HUES48 (cell line): ENCODE results near the gene MED15.

Source experiments
- H3K27ac ChIP-seq: one replicate; pipeline ENCODE4 v1.7.0; 2013; ENCODE audit warnings: low read depth, low read length, inconsistent platforms
- H3K27me3 ChIP-seq: 2 replicates; pipeline ENCODE4 v1.6.1; 2013; ENCODE audit warnings: mild to moderate bottlenecking, low read length; ENCODE audit not compliant: control insufficient read depth, insufficient read depth
- H3K36me3 ChIP-seq: 2 replicates; pipeline ENCODE4 v1.6.1; 2013; ENCODE audit warnings: low read length; ENCODE audit not compliant: control insufficient read depth, insufficient read depth
- H3K4me1 ChIP-seq: 2 replicates; pipeline ENCODE4 v1.6.1; 2013; ENCODE audit warnings: mild to moderate bottlenecking, low read length; ENCODE audit not compliant: control insufficient read depth, insufficient read depth
- H3K4me3 ChIP-seq: 2 replicates; pipeline ENCODE4 v1.5.1; 2013; ENCODE audit warnings: mild to moderate bottlenecking, low read depth, low read length
- H3K9ac ChIP-seq: 2 replicates; pipeline ENCODE4 v1.6.1; 2013; ENCODE audit warnings: mild to moderate bottlenecking, low read depth, low read length, moderate library complexity
- H3K9me3 ChIP-seq: 2 replicates; pipeline ENCODE4 v1.6.1; 2013; ENCODE audit warnings: low read length; ENCODE audit not compliant: control insufficient read depth, insufficient read depth

Gene MED15

DNA sequence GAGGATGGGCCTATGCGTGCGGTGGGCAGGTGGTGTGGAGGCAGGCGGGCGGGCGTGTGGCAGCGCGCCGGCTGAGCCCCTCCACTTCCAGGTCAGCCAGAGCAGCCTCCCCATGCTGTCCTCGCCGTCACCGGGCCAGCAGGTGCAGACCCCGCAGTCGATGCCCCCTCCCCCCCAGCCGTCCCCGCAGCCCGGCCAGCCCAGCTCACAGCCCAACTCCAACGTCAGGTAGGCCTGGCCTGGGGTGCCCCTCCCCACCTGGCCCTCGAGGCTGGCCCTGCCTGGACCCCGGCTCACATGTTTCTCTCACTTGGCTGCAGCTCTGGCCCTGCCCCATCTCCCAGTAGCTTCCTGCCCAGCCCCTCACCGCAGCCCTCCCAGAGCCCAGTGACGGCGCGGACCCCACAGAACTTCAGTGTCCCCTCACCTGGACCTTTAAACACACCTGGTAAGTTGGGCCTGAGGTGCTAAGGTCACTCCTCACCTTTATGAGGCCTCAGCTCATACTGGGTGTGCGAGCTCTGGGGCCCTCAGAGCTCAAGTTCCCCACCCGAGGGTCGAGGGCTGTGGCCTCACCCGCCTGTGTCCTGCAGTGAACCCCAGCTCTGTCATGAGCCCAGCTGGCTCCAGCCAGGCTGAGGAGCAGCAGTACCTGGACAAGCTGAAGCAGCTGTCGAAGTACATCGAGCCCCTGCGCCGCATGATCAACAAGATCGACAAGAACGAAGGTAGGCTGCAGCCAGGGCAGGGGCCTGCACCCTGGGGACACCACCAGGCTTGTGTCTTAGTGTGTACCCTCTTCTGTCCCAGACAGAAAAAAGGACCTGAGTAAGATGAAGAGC, 75.3 kb downstream of the MED15 start:
- Histone ChIP-seq H3K27me3 (no peaks in the 10 kb centered on the region), H3K36me3 (peaks cover 58% of the 10 kb centered on the region), H3K4me1 (no peaks in the 10 kb centered on the region), H3K4me3 (no peak overlapping the region), H3K9ac (no peak overlapping the region), H3K9me3 (no peaks in the 10 kb centered on the region), H3K27ac (no peak overlapping the region)

GRCh38 chr22:20583471-20583922, 76.1 kb downstream of the MED15 start:
- Histone ChIP-seq H3K36me3 (peaks cover 52% of the 10 kb centered on the region), H3K27me3 (no peaks in the 10 kb centered on the region), H3K4me3 (no peak overlapping the region), H3K4me1 (no peaks in the 10 kb centered on the region), H3K27ac (no peak overlapping the region), H3K9ac (no peak overlapping the region), H3K9me3 (no peaks in the 10 kb centered on the region)

GRCh38 chr22:20584029-20584871, 76.8 kb downstream of the MED15 start:
- H3K36me3 ChIP-seq, result peaks cover 45% of the 10 kb centered on the region
- no peak overlapping the region for H3K27ac ChIP-seq

DNA sequence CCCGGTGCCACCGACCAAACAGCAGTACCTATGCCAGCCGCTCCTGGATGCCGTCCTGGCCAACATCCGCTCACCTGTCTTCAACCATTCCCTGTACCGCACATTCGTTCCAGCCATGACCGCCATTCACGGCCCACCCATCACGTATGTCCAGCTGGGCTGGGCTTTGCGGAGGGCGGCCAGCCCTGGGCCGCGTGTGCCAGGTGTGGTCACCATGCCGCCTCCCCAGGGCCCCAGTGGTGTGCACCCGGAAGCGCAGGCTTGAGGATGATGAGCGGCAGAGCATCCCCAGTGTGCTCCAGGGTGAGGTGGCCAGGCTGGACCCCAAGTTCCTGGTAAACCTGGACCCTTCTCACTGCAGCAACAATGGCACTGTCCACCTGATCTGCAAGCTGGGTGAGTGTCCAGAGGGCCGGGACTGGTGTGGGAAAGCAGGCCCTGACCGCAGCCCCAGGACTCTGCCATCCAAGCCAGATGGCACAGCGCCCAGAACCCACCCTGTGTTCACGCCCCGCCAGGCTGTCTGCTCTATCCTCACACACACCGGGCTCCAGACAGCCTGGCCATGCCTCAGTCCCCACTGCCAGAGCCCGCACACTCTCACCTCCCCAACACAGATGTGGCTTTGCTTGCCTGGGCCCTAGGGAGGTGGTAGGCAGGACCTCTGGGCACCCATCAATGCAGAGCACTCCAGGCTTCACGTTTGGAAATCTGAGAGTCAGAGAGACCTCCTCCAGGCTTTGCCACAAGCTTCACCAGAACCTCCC, 77.6 kb downstream of the MED15 start:
- Histone ChIP-seq H3K4me3 (no peak overlapping the region), H3K9me3 (no peaks in the 10 kb centered on the region), H3K36me3 (peaks cover 45% of the 10 kb centered on the region), H3K27me3 (no peaks in the 10 kb centered on the region), H3K4me1 (no peaks in the 10 kb centered on the region), H3K9ac (no peak overlapping the region), H3K27ac (no peak overlapping the region)

More at GRCh38 chr22:20584029-20584871, 76.8 kb downstream of the MED15 start:
- no peak overlapping the region for H3K9ac ChIP-seq
- H3K9me3 ChIP-seq, result no peaks in the 10 kb centered on the region
- no peaks in the 10 kb centered on the region for H3K27me3 ChIP-seq
- no peaks in the 10 kb centered on the region for H3K4me1 ChIP-seq
- no peak overlapping the region for H3K4me3 ChIP-seq

DNA sequence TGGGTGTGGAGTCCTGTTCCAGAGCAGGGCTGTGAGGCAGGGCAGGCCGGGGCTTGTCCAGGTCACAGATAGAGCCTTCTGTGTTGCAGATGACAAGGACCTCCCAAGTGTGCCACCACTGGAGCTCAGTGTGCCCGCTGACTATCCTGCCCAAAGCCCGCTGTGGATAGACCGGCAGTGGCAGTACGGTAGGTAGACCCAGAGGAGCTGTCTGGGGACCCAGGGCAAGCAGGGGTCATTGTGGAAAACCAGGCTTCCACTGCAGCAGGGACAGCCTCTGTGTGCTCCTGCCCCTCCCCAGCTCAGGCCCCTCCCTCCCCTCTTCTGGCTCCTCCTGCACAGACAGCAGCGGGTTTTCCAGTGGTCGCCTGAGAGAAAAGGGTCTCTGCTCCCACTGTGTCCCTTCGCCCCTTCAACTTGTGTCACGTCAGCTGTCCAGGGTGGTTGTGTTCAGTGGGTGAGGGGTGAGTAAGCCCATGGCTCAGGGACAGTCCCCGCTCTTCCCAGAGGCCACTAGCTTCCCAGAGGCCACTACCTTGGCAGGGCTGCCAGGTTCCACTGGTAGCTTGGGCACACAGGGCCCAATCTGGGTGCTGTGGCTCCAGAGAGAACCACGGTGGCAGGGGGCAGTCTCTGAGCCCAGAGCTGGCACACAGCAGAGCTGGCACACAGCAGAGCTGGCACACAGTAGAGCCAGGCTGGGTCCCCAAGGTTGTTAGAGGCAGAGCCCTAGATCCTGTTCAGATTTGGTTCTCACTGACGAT, 78.4 kb downstream of the MED15 start:
- H3K4me1 ChIP-seq, result no peaks in the 10 kb centered on the region
- no peak overlapping the region for H3K9ac ChIP-seq
- H3K9me3 ChIP-seq, result no peaks in the 10 kb centered on the region
- no peak overlapping the region for H3K4me3 ChIP-seq
- peaks cover 45% of the 10 kb centered on the region for H3K36me3 ChIP-seq
- H3K27me3 ChIP-seq, result no peaks in the 10 kb centered on the region
- H3K27ac ChIP-seq, result no peak overlapping the region

GRCh38 chr22:20586403-20586745, 79.0 kb downstream of the MED15 start:
- no peaks in the 10 kb centered on the region for H3K27me3 ChIP-seq
- H3K4me1 ChIP-seq, result no peaks in the 10 kb centered on the region; the same call in 1 of the 2 replicates
- no peak overlapping the region for H3K4me3 ChIP-seq
- H3K27ac ChIP-seq, result no peak overlapping the region
- H3K36me3 ChIP-seq, result peaks cover 45% of the 10 kb centered on the region
- H3K9ac ChIP-seq, result no peak overlapping the region
- H3K9me3 ChIP-seq, result no peaks in the 10 kb centered on the region

DNA sequence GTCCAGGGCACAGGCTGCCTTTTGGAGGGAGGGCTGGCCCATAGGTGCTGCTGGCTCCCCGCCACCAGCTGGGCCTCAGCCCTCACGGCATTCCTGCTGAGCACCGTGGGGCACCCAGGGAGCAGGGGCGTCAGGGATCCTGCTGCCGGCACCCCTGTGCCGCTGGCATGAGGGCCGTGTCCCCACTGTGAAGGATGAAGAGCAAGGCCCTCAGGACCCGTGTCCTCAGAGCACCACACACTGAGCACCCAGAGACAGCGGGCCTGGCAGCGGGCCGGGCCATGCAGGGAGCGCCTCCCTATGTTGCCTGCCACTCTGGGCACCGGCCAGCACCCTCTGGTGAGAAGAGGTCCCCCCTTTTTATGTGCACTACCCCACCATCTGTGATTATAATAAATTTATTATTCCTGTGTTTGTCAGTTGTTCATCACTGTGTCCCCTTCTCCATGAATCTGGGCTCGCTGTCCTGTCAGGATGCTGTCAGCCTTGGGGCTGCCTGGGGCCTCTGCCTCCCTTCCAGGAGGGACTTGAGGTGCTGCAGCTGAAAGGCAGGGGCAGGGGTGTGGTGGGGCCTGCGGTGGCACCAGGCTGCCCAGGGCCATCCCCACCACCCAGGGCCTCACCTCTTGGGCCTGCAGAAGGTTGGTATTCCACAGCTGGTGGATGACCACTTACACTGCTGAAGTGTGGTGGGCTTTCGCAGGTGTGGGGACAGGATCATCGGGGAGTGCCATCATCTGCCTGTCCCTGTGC, 80.0 kb downstream of the MED15 start:
- H3K27me3 ChIP-seq, result no peaks in the 10 kb centered on the region
- H3K36me3 ChIP-seq, result peaks cover 45% of the 10 kb centered on the region
- no peak overlapping the region for H3K9ac ChIP-seq
- peaks cover 6% of the 10 kb centered on the region for H3K4me1 ChIP-seq
- H3K27ac ChIP-seq, result no peak overlapping the region
- H3K4me3 ChIP-seq, result no peak overlapping the region
- no peaks in the 10 kb centered on the region for H3K9me3 ChIP-seq

- no peak overlapping the region for H3K4me3 ChIP-seq
- no peak overlapping the region for H3K9ac ChIP-seq
- H3K27me3 ChIP-seq, result no peaks in the 10 kb centered on the region
- peaks cover 41% of the 10 kb centered on the region for H3K36me3 ChIP-seq
- H3K9me3 ChIP-seq, result no peaks in the 10 kb centered on the region
- H3K4me1 ChIP-seq, result peaks cover 6% of the 10 kb centered on the region
- no peak overlapping the region for H3K27ac ChIP-seq
Measured at GRCh38 chr22:20588092-20588842, 80.9 kb downstream of the MED15 start.

DNA sequence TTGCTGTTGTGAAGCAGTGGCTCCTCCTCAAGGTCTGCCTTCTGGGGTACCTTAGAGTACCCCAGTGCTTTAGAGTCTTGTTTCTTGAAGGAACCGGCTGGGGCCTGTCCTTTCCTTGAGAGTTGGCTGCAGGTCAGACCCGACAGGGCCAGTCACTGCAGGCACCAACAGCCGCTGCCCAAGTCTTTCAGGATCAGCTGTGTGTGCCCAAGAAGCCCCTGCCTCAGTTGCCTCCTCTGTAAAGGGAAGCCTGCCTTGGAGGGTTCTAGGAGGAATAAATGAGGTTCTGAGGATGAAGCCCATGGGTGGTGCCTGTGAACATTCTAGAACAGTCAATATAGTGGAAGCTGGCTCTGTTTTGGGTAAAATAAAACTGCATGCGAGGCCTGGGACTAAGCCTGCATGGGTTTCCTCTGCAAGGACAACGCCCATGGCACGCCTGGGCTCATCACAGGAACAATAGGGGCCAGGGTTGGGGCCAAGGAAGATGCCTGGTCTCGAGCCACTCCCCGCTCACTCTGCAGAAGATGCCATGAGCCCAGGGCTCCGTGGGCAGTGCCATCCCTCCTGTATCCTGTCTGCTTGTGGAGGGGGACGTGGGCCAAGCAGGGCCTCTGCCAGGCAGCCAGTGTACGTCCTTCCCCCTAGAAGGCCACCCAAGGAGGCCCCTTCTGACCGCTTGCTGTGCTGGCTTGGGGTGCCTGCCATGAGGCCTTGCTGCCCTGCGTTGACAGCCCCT, 81.6 kb downstream of the MED15 start:
- Histone ChIP-seq H3K4me1 (peaks cover 6% of the 10 kb centered on the region), H3K9ac (no peak overlapping the region), H3K27me3 (no peaks in the 10 kb centered on the region), H3K4me3 (no peak overlapping the region), H3K36me3 (peaks cover 34% of the 10 kb centered on the region), H3K27ac (no peak overlapping the region), H3K9me3 (no peaks in the 10 kb centered on the region)
